GM12872 (cell line): ENCODE results near the gene OSBPL8.

Experiments used
- TF ChIP-seq, protein P1 (sequence below): IDR thresholded peaks from 3 replicates; pipeline ENCODE4 v1.5.1; 2011; ENCODE audit warnings: low read depth, mild to moderate bottlenecking, low read length, moderate library complexity; ENCODE audit not compliant: insufficient read depth

The OSBPL8 gene

GRCh38 chr12:76346236-76346635, 213.3 kb downstream of the OSBPL8 start:
- TF ChIP-seq, protein P1, sequence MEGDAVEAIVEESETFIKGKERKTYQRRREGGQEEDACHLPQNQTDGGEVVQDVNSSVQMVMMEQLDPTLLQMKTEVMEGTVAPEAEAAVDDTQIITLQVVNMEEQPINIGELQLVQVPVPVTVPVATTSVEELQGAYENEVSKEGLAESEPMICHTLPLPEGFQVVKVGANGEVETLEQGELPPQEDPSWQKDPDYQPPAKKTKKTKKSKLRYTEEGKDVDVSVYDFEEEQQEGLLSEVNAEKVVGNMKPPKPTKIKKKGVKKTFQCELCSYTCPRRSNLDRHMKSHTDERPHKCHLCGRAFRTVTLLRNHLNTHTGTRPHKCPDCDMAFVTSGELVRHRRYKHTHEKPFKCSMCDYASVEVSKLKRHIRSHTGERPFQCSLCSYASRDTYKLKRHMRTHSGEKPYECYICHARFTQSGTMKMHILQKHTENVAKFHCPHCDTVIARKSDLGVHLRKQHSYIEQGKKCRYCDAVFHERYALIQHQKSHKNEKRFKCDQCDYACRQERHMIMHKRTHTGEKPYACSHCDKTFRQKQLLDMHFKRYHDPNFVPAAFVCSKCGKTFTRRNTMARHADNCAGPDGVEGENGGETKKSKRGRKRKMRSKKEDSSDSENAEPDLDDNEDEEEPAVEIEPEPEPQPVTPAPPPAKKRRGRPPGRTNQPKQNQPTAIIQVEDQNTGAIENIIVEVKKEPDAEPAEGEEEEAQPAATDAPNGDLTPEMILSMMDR, result no peak

- TF ChIP-seq, protein P1, result no peak
Observed at GRCh38 chr12:76345569-76345968, 214.0 kb downstream of the OSBPL8 start.

- TF ChIP-seq, protein P1, result no peak
Observed at GRCh38 chr12:76341436-76342030, 218.0 kb downstream of the OSBPL8 start.

DNA sequence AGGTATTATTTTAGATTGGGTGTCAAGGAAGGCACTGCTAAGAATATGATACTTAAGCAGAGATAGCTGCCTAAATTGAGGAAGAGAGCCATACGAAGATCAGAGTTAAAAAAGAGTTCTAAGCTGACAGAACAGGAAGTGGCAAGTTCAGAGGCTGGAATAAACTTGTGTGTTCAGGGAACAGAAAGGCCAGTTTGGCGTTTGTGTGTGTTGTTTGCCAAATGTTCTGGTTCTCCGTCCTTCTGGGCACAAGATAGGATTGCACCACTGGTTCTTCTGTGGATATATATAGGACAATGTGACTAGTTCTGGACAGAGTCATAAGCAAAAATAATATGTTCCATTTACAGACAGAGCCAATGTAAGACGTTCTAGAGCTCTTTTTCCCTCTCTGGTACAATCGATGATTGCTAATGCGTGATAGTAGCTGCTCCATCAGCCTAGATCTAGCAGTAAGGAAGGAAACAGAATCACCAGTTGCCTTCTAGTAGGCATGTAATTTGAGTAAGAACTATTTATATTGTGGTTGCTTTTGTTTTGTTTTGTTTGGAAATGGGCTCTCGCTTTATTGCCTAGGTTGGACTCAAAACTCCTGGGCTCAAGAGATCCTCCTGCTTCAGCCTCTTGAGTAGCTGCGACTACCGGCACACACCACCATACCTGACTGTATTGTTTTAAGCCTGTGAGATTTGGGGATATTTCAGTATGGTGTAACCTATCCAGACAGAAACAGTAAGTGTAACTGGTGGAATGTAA, 218.7 kb downstream of the OSBPL8 start:
- TF ChIP-seq, protein P1, result no peak

GRCh38 chr12:76337583-76337982, 222.0 kb downstream of the OSBPL8 start:
- TF ChIP-seq, protein P1, result no peak

GRCh38 chr12:76332606-76333005, 227.0 kb downstream of the OSBPL8 start:
- TF ChIP-seq, protein P1, result no peak

GRCh38 chr12:76329606-76330005, 230.0 kb downstream of the OSBPL8 start:
- TF ChIP-seq, protein P1, result no peak
